RKO (cell line): ENCODE measurements around the gene ARHGAP42.
"Not testable (repeated sequence)": the region's sequence is repeated elsewhere in the genome, so short reads cannot be mapped to it uniquely, and the experiment has no call there.

Experiments used
- DNase-seq: peaks from one replicate; pipeline ENCODE4 v3.0.0-alpha.2; 2016; ENCODE audit warnings: low spot score

ARHGAP42 gene

DNA sequence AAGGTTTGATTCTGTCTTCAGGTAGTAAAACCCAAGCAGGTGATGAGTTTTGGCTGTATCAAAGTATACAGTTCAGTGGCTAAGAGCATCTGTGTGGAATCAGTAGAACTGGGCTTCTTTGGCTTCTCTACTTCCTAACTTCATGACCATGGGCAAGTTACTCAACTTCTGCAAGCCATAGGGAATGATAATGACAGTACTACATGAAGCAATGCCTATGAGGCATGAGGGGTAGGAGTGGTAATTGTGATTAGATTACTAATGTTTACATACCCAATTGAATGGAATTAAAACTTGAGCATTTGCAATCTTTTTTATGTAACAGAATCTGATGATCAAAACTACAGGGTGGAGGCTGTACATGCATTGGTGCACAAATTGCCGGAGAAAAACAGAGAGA lies 278.3 kb downstream of the ARHGAP42 start:
- DNase-seq: no peak

DNA sequence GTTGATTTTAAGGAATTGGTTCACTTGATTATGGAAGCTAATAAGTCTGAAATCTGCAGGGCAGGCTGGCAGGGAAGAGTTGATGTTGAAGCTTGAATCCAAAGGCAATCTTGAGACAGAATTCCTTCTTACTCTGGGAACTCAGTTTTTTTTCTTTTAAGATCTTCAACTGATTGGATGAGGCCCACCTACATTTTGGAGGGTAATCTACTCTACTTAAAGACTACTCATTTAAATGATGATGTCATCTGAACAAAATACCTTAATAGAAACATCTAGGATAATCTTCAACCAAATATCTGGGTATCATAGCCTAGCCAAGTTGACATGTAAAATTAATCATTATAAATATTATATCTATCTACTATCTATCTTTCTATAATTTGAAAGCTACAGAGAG lies 279.3 kb downstream of the ARHGAP42 start:
- no peak for DNase-seq

DNA sequence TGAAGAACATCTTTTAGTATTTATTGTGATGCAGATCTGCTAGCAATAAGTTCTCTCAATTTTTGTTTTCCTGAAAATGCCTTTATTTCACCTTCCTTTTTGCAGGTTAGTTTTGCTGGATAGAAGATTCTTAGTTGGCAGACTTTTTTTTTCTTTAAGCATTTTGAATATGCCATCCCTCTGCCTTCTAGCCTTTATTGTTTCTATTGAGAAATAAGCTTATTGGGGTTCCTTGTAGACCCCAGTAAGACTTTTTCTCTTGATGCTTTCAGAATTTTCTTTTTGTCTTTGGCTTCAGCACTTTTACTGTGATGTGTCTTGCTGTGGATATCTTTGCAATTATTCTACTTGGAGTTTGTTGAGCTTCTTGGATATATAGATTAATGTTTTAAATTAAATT lies 281.9 kb downstream of the ARHGAP42 start:
- no peak for DNase-seq

DNA sequence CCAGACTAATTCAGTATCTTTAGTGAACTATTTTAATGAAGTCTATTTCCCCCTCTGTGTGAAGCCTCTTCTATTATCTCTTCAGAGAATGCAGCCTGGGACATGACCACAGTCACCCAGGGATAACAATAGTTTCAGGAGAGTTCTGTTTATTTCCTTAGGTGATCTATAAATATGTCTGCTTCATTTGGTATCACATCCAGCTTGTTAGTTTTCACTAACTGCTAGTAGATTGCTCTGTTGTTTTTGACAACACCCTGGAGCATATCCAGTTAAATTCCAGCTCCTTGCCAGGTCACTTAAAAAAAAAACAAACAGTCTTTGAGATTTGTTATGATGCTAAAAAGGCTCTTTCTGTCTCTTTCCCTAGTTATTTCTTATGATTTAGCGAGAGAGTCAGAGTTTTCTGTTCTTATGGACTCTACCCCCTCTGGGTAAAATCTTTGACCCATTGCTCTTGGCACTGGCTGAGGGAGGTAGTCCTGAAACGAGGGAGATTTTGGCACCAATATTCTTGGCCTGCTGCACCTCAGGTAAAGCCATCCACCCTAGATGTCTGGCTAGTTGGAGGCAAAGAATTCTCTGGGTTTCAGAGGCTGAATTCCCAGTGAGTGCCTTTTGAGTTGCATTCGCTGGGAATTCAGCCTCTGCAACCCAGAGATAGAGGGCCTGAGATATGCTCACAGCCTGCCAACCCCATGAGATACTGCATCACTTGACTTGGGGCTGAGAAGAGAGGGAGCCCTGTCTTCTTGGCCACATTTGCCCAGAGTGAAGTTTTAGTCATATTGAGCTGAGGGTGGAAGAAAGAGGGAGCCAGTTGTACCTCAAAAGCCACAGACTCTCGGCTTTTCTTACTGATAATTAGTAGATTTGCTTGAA lies 283.4 kb downstream of the ARHGAP42 start:
- DNase-seq: no peak

DNA sequence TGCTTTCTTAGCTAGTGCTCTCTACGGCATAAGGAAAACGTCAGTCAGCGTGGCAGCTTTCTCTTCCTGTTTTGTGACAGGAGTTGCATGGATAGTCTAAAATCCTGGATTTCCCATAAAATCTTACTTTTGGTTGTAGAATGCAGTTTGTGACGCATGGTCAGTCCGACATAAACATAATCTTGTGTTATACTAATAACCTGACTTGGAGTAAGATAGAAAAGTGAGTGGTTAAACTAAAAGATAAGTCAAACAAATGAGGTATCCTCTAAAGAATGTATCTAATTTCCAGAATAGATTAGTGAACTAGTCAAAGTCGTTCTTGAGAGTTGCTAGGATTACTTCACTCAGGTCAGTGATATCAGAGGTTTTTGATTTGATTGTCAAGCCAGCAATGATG lies 285.0 kb downstream of the ARHGAP42 start:
- no peak for DNase-seq

DNA sequence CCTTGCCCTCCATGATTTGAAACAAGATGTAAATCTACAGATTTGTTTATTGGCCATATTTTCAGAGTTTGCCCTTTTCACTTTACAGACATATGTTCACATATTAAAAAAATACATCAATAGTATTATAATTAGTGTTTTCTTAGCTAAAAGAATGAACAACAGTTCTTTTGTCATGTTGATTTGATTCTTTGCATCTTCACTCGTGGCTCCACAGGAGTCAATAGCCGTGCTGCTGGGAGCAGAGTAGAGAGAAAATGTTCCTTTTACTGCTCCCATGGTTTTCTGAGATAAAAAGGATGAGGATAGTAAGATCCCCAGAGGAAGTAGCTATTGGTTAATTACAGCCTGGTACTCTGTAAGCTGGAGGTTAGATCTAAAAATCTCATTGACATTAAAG lies 291.4 kb downstream of the ARHGAP42 start:
- no peak for DNase-seq

DNA sequence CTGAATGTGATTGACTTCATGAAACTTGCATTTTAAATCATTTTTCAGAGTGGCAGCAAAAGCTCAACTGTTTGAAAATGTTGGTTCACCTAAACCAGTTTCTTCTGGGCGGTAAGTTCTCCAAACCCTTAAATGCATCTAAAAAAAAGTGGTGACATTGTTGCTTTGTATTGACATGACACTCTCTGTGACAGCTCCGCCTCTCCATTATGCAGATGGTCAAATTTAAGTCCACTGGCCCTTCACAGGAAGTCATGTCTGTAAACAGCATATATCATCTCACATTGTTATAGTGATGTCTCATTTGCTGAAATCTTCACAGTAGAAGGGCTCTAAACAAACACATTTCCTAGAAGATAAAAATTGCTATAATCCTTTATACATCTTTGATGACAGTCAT lies 291.9 kb downstream of the ARHGAP42 start:
- DNase-seq: no peak

DNA sequence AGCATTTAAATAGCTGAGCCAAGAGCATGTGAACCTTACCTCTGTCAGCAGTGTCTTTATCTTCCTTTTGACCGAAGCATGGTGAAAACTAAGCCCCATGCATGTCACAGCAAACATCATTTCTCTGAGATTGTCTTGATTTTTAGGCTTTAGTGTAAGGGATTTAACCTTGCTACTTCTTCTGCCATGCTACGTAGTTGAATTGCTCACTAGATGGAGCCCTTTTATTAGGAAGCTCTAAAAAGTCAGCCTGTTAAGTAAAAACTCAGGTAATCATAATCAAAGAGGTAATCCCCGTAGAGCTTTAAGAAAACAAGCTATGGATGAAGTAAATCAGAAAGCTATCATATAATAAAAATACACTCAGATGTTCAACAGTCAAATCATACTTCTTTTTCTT lies 293.1 kb downstream of the ARHGAP42 start:
- peak; percentile 30 for DNase-seq

DNA sequence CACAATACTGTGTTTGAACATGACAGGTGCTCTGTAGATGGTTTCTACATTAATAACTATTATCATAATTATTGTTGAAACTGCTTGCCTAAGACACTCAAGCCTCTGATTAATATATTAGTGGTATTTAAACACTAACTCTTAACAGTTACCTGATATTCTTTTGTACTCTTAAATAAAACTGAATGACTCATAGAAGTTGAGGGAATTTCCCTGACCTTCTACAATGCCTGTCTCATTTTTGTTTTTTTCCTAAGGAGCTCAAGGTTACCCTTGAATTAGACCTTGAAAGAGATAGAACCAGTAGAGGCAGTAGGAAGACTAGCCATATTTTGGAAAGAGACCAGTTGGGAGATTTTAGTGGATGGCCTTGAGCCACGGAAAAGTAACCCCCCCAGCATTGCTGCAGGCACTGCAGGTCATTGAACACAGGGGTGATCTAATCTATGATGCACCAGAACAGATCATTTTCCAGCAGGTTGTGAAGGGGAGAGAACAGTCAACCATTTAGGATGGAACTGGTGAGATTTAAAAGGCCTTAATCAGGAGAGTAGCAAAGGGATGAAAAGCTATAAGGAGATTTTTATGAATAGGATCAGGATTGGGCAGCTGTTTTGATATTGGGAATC lies 294.2 kb downstream of the ARHGAP42 start:
- no peak for DNase-seq

DNA sequence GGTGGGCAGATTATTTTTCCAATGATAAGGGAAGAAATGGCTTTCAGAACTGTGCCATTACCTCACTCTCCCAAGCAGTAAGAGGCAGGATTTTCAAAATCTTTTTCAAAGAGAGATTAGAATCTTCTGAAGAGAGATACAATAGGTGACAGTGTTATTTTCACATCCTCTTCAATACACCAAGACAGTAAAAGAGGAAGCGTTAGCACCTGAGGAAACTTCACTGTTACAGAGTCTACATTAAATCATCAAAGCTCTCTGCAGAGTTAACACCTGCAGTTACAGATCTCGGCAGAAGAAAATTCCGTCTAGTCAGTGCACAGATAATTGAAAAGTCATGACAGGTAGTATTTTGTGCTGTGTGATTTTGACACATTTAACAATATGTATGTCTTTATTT lies 297.6 kb downstream of the ARHGAP42 start:
- DNase-seq: no peak

DNA sequence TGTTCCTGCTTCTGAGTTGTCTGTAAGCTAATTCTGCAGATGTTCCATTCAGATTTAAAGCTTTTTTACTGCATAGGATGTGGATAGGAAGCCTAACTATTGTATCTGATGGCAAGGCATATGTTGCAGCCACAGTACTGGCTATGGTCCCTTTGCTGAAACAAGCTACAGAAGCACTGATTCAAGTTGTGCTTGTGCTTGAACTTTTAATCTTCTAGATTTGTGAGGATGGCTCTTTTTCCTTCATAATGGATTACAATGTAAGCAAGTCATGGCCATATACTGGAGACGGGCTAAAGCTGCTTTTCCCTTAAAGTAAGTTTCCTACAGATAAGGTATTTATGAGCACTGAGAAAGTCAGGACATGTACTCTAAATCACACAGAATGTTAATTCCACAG lies 303.8 kb downstream of the ARHGAP42 start:
- DNase-seq: no peak

DNA sequence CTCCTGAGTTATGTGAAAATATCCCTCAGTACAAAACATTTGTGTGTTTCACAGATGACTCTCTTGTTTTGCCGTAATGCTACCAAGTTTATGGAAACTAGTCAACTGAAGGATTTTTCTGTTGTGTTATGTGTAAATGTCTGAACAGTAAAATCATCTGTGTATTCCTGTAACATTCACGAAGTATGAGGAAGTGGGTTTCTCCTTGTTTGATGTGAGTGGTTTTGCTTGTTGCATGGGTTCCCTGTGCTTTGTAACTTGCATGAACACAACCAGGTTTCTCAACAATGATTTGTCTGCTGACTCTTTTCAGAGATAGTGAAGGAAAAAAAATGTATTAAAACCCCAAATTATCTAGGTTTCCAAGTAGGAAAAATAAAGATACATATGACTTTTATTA lies 304.5 kb downstream of the ARHGAP42 start:
- no peak for DNase-seq

DNA sequence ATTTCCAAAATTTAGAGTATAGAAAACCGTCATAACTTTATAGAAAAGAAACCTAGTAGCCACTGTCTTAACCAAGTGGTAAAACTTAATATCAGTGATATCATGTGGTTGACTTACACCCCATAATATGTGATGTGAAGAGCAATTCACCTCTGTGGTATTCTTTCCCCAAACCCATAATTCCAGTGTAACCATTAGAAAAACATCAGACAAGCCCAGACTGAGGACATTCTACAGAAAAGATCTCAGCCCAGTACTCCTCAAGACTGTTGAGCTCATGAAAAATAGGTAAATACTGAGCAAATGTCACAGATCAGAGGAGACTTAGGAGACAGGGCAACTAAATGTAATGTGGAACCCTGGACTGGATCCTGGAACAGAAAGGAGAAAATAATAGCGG lies 307.9 kb downstream of the ARHGAP42 start:
- no peak for DNase-seq

DNA sequence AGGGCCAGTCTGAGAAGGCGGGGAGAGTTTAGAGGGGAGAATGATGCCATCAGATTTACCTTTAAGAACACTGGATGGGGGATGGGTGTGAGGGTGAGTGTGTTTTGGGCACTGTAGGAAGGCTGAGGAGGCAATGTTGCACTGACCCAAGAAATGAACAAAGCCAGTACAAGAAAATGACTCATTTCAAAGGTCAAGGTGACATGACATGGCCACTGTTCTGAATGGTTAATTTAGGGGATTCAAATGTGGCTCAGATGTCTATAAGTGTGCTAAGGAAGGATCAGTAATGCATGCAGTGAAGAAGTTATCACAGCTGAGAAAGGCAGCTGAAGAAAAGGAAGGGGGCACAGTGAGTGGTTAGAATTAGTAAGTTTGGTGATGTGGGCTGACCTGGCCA lies 312.7 kb downstream of the ARHGAP42 start:
- DNase-seq: no peak

DNA sequence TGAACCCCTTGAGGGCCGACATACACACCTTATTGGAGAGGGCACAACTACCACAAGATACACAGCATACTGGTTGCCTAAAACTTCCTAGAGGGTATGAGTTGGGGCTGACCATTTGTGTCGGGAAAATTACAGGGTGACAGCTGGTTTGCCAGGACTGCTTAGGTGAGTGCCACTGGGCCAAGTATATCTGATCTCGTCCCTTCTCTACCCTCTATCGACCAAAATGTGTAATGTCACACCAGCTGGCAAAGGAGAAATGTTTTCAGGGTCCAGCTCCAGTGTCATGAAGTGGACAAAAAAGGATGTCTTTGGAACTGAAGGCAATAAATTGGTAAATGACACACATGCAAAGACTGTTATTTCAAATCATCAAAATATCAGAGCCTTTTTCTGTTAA lies 316.4 kb downstream of the ARHGAP42 start:
- peak; percentile 33 for DNase-seq

DNA sequence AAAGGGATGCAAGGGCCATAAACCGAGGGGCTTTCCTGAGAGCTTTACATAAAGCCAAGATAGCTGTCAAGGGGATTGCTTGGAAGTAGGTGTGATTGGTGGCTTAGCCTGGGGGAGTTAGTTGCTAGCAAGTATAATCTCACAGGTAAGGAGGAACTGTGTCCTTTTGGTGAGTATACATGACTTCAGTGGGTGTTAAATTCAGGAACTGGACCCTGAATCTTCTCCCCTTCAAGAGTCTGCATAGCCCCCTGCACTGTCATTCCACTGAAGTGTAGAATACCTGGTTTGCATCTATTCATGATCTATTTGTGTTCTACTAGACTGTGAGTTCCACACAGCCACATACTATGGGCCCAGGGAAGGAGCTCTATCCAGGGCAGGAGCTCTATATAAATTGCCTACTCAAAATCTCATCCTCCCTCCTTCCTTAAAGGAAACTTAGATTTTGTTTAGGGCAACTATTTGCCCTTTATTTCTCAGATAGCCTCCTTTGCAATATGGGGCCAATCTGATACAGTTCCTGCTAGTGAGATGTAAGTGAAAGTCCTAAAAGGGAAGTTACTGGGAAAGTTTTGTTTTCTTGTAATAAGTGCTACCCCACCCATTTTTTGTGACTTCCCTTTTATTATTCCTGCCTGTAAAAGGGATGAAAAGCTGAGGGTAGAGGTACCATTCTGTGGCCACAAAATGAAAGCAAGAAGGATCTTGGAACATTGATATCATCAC lies 322.0 kb downstream of the ARHGAP42 start:
- no peak for DNase-seq

DNA sequence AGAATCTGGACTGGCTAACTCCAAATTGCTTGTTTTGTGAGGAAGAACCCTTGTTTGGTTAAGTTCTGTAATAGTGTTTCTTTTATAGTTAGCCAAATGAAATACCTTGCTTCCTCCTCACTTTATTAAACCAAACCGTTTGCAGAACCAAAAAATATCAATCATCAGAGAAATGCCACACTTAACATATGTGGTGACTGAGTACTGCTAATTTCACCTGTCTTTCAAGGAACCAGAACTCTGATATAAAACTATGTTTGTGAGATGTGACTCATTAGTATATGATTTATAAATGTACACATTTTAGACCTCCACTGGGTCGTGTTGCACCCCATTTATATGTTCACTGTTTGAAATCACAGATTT lies 322.6 kb downstream of the ARHGAP42 start:
- no peak for DNase-seq

DNA sequence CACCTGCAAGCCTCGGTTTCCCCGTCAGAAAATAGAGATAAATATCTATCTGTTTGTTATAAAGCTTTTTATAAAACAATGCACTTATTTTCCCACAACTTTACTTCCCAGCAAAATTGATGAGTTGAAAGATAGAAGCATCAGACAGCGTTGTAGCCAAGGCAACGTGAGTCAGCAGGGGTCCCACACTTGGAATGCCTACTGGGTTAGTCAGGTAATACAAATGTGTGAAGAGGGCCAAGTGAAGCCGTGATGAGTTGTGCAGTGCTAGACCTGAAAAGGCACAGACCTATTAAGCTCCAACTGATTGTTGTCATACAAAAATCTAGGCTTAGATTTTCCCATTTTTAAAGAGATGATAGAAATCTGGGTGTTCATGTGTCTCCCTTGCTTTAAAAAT lies 323.8 kb downstream of the ARHGAP42 start:
- DNase-seq: peak; percentile 18

DNA sequence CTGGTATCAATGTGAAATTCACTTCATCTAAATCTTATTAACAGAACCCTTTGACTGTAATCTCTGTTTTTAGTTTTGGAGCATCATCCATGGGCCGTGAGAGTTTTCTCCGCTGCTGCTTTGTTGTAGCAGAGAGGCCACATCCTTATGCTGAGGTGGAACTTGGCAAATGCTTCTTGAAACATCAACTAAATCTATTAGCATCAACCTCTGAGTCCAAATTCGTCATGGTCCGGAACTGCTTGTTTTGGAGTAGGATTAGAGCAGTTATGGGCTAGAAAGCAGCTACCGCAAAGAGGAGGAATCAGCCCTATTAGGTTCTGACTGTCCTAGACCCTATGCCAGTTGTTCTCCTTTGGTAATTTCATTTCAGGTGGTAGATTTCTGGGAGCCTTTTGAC lies 324.8 kb downstream of the ARHGAP42 start:
- DNase-seq: no peak

DNA sequence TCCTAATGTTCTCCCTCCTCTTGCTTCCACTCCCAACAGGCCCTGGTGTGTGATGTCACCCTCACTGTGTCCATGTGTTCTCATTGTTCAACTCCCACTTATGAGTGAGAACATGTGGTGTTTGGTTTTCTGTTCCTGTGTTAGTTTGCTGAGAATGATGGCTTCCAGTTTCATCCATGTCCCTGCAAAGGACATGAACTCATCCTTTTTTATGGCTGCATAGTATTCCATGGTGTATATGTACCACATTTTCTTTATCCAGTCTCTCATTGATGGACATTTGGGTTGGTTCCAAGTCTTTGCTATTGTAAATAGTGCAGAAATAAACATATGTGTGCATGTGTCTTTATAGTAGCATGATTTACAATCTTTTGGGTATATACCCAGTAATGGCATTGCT lies 326.6 kb downstream of the ARHGAP42 start:
- DNase-seq: not testable (repeated sequence)

DNA sequence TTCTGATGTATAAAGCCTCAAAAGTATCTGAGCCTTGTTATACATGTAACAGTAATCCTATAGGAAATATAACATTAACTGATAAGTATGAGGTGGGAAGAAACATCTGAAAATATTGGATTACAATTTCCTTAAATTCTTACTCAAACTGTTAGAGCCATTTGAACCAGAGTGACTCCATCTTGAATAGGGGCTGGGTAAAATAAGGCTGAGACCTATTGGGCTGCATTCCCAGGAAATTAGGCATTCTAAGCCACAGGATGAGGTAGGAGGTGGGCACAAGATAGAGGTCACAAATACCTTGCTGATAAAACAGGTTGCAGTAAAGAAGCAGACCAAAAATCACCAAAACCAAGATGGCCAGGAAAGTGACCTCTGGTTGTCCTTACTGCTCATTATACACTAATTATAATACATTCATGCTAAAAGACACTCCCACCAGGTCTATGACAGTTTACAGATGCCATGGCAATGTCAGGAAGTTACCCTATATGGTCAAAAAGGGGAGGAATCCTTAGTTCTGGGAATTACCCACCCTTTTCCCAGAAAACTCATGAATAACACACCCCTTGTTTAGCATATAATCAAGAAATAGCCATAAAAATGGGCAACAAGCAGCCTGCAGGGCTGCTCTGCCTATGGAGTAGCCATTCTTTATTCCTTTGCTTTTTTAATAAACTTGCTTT lies 327.7 kb downstream of the ARHGAP42 start:
- no peak for DNase-seq

DNA sequence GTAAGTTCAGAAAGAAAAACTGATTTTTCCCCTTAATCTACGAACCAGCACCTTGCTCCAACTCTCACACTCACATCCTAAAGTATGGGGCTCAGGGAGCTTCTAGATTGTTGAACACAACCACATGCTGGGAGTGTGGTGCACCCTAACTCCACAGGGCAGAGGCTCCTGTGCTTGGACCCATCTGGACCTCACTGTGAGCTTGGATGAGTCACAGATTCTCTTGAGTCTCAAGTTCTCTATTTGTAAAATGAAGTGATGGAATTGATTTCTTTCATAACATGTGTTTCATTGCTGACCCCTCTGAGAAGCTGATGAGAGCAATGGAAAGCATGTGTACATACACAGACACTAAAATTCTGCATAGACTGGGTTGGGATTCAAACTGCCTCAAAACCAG lies 332.8 kb downstream of the ARHGAP42 start:
- no peak for DNase-seq

DNA sequence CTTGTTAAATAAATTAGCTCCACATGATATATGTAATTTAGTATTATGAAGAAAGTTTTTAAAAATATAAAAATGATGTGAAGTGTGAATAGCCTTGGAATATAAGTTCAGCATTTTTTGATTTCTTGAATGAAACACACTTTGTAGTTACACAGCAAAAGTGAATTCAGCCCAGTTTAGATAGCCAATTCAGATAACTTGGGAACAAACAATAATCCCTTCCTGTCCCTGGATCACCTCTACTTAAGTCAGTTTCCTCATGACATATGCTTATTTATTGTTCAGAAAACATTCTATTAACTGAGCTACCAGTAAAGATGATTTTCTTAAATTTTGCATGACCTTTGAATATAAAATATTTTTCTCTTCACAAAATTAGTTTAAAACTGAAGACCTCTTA lies 335.2 kb downstream of the ARHGAP42 start:
- DNase-seq: no peak
